Measurements from ENCODE around the gene BCDIN3D.
"Not testable (repeated sequence)": the region's sequence is repeated elsewhere in the genome, so short reads cannot be mapped to it uniquely, and the experiment has no call there.

The BCDIN3D gene

GRCh38 chr12:49876070-49876469 is 33.2 kb upstream of the BCDIN3D start:
- DNase-seq: no peak

GRCh38 chr12:49875115-49875720 is 32.3 kb upstream of the BCDIN3D start:
- DNase-seq: no peak

GRCh38 chr12:49874142-49874897 is 31.4 kb upstream of the BCDIN3D start:
- DNase-seq: no peak

GRCh38 chr12:49873361-49873934 is 30.5 kb upstream of the BCDIN3D start:
- DNase-seq: no peak

- DNase-seq: no peak
Observed at GRCh38 chr12:49872781-49873181, 29.9 kb upstream of the BCDIN3D start.

- no peak for DNase-seq
Observed at GRCh38 chr12:49872381-49872780, 29.5 kb upstream of the BCDIN3D start.

- DNase-seq: peak; percentile 47
Observed at GRCh38 chr12:49871811-49872251, 28.9 kb upstream of the BCDIN3D start.

GRCh38 chr12:49871263-49871561 is 28.3 kb upstream of the BCDIN3D start:
- DNase-seq: no peak

GRCh38 chr12:49870501-49871262 is 27.8 kb upstream of the BCDIN3D start:
- no peak for DNase-seq

- no peak for DNase-seq
Observed at GRCh38 chr12:49869816-49870500, 27.1 kb upstream of the BCDIN3D start.

- peak; percentile 96 for DNase-seq
Observed at GRCh38 chr12:49868952-49869815, 26.3 kb upstream of the BCDIN3D start.

- DNase-seq: no peak
Observed at GRCh38 chr12:49868449-49868848, 25.5 kb upstream of the BCDIN3D start.

GRCh38 chr12:49867570-49868341 is 24.9 kb upstream of the BCDIN3D start:
- peak; percentile 36 for DNase-seq

GRCh38 chr12:49866859-49867569 is 24.1 kb upstream of the BCDIN3D start:
- peak; percentile 92 for DNase-seq

GRCh38 chr12:49865782-49866135 is 22.9 kb upstream of the BCDIN3D start:
- DNase-seq: no peak

GRCh38 chr12:49865109-49865781 is 22.3 kb upstream of the BCDIN3D start:
- no peak for DNase-seq

GRCh38 chr12:49864798-49865090 is 21.8 kb upstream of the BCDIN3D start:
- no peak for DNase-seq

- DNase-seq: no peak
Observed at GRCh38 chr12:49863946-49864797, 21.3 kb upstream of the BCDIN3D start.

GRCh38 chr12:49860921-49861320 is 18.0 kb upstream of the BCDIN3D start:
- not testable (repeated sequence) for DNase-seq
